ENCODE results near the gene RAB7B. TPM values are rescaled to one million over a fixed set of nuclear protein-coding genes. Genes with fewer than 3 reads are reported as not detected.

Gene RAB7B
- total and polyA plus RNA-seq, 9 of the 15 experiments (the other 6 are each of a cell fraction or from before 2014, with no cell fraction given) = 0.03 to 0.29 (median 0.07) TPM; not detected in 4

- Histone ChIP-seq H2AFZ (ENCODE audit: low read depth, low read length) (no peak overlapping the region), H3K79me2 (ENCODE audit: control insufficient read depth, insufficient read depth, low read length) (no peaks in the 10 kb centered on the region), H3K4me3 (no peak overlapping the region), H4K20me1 (replicated peaks; ENCODE audit: control insufficient read depth, insufficient read depth, low read length) (peaks cover 14% of the 10 kb centered on the region), H3K9me3 (replicated peaks; ENCODE audit: control insufficient read depth, insufficient read depth, low read depth, low read length) (no peaks in the 10 kb centered on the region), H3K4me1 (replicated peaks in 1 of 2; ENCODE audit: control insufficient read depth in 2 of 2, insufficient read depth in 2 of 2, low read length in 2 of 2) (no peaks in the 10 kb centered on the region), H3K4me2 (ENCODE audit: insufficient read depth, low read length) (no peak overlapping the region), H3K27ac (ENCODE audit: extremely low read depth, low read depth, low read length) (no peak overlapping the region), H3K9ac (ENCODE audit: insufficient read depth in 1 of 2, low read depth in 2 of 2, low read length in 2 of 2) (no peak overlapping the region), H3K27me3 (ENCODE audit: control insufficient read depth in 2 of 2, insufficient read depth in 2 of 2, low read length in 2 of 2) (peaks cover 12 to 74% of the 10 kb centered on the region in 2 experiments), H3K9me1 (ENCODE audit: control insufficient read depth, insufficient read depth, low read length) (no peaks in the 10 kb centered on the region), H3K36me3 (ENCODE audit: control insufficient read depth, insufficient read depth, low read length) (no peaks in the 10 kb centered on the region)
- FAIRE-seq (no peak), ATAC-seq (no peak), DNase-seq (ENCODE audit: extremely low read depth in 1 of 4, low spot score in 3 of 4) (no peak)
- TF ChIP-seq ZBTB9 (CRISPR knock-in tag; IDR thresholded peaks at IDR 0.05) (no peak), XRCC3 (IDR thresholded peaks at IDR 0.05) (no peak), CTBP1 (IDR thresholded peaks at IDR 0.05; ENCODE audit: borderline replicate concordance) (peak; percentile 21; the same call in 1 of the 2 replicates), NFIC (IDR thresholded peaks at IDR 0.05) (0 out of 2 replicates have a peak, but pooled peaks have one; percentile 22), ZNF583 (CRISPR knock-in tag; IDR thresholded peaks at IDR 0.05) (no peak), RHOXF2B (CRISPR knock-in tag; conservative IDR thresholded peaks at IDR 0.05) (no peak), STAG1 (CRISPR knock-in tag; IDR thresholded peaks at IDR 0.05; ENCODE audit: borderline replicate concordance) (no peak), BRF2 (IDR thresholded peaks at IDR 0.05; ENCODE audit: borderline replicate concordance, insufficient read depth, insufficient read length) (no peak), ETV6 (IDR thresholded peaks at IDR 0.05; ENCODE audit: borderline replicate concordance in 1 of 2, low read depth in 2 of 2, low read length in 1 of 2) (no peak), ETV6 (CRISPR knock-in tag; IDR thresholded peaks at IDR 0.05; ENCODE audit: borderline replicate concordance) (no peak), ZNF143 (CRISPR knock-in tag; IDR thresholded peaks at IDR 0.05) (no peak), SIRT6 (IDR thresholded peaks at IDR 0.05; ENCODE audit: low read depth, low read length) (no peak)
- ChIA-PET POLR2A (interaction anchor here (0.6 to 1.2 kb wide), 5 partner anchors 14 to 236 kb away, joined by 3 to 4 read pairs (median 3); no protein-coding TSS in a partner anchor), CTCF (ENCODE audit: low intra/inter-chr PET ratio) (no interaction called here)
- in situ Hi-C loops (cut with MboI) (no loop called here), intact Hi-C loops (cut with micrococcal nuclease) (no loop called here)
- 2% methylated on average over 9 of the region's 9 CpGs for WGBS (ENCODE audit: insufficient coverage, low coverage, missing lambda C conversion rate)
- BruUV-seq (replicated peaks) = no TSS peak
These were observed 41.0 kb downstream of the RAB7B start for GRCh38 chr1:205961991-205962820.
